B cell (primary cell): ENCODE measurements around the gene CDK18.

Source experiments
- CTCF ChIP-seq: fragments of 200-600 bp; IDR thresholded peaks from one replicate; pipeline ENCODE4 v1.8.0; 2022; ENCODE audit warnings: antibody characterized with exemption, mild to moderate bottlenecking
- EZH2 ChIP-seq: IDR thresholded peaks from 2 replicates; pipeline ENCODE4 v1.6.1; 2012; ENCODE audit warnings: borderline replicate concordance, low read depth, mild to moderate bottlenecking, moderate library complexity, low read length; ENCODE audit not compliant: insufficient read depth, poor library complexity, severe bottlenecking

- no peak for TF ChIP-seq CTCF
- no peak for TF ChIP-seq EZH2
These were observed 27.8 kb downstream of the CDK18 start for GRCh38 chr1:205532026-205532898.
